Omental fat pad (tissue), 4 donors: ENCODE measurements around the gene AMPD3. TPM values are rescaled to one million over a fixed set of nuclear protein-coding genes. Genes with fewer than 3 reads are reported as not detected.

Experiments
- ATAC-seq: fragments of 150-250 bp; one replicate; pipeline ENCODE4 v1.9.1; 2016; ENCODE audit warnings: mild to moderate bottlenecking, moderate library complexity; ENCODE audit not compliant: low FRiP score
- DNase-seq: peaks from one replicate; pipeline ENCODE4 v3.0.0-alpha.2; 2019; ENCODE audit warnings: low spot score
- CTCF ChIP-seq, 3 donors: fragments of 450-650 bp; IDR thresholded peaks; one replicate each; pipeline ENCODE4 v1.5.1; 2016 to 2017; ENCODE audit warnings: antibody characterized with exemption in 3 of 3, mild to moderate bottlenecking in 3 of 3, moderate library complexity in 2 of 3
- total RNA-seq, 4 donors: library from RNA; depleted of rRNA; stranded (reverse); fragments of >200 nt; gene quantifications; one replicate each; pipeline ENCODE4 v1.1.0, GENCODE V29; 2016

Gene AMPD3
- total RNA-seq, 4 donors from 2014 or later, result 4.4 to 43.3 (median 9.9) TPM

- DNase-seq (no peak), ATAC-seq (no peak)
- TF ChIP-seq CTCF (IDR thresholded peaks at IDR 0.05), result no peak
These were observed 44.4 kb downstream of the AMPD3 start for GRCh38 chr11:10499452-10499851.

GRCh38 chr11:10499874-10500601 is 45.0 kb downstream of the AMPD3 start:
- ATAC-seq (no peak), DNase-seq (no peak)
- no peak for TF ChIP-seq CTCF (IDR thresholded peaks at IDR 0.05)

- no peak for DNase-seq
- no peak for ATAC-seq
- TF ChIP-seq CTCF (IDR thresholded peaks at IDR 0.05), result no peak
These were observed 46.0 kb downstream of the AMPD3 start for GRCh38 chr11:10500757-10501684.

- ATAC-seq, result no peak
- DNase-seq, result no peak
- no peak for TF ChIP-seq CTCF (IDR thresholded peaks at IDR 0.05)
These were observed 47.1 kb downstream of the AMPD3 start for GRCh38 chr11:10502065-10502680.

GRCh38 chr11:10502770-10503169 is 47.7 kb downstream of the AMPD3 start:
- TF ChIP-seq CTCF (IDR thresholded peaks at IDR 0.05), result no peak
- no peak for ATAC-seq

GRCh38 chr11:10503221-10503620 is 48.2 kb downstream of the AMPD3 start:
- no peak for TF ChIP-seq CTCF (IDR thresholded peaks at IDR 0.05)
- DNase-seq (no peak), ATAC-seq (no peak)

More at GRCh38 chr11:10502770-10503169, 47.7 kb downstream of the AMPD3 start:
- DNase-seq, result no peak
